Stimulated activated CD4-positive, alpha-beta T cell treated with anti-CD3 and anti-CD28 coated beads, Interleukin-15, amount 100 ng/mL, for 24 hours (primary cell): ENCODE measurements around the gene ZCCHC9.
A peak's percentile ranks its signal among the peaks of the same experiment; 100 is the strongest.
"Not testable (repeated sequence)": the region's sequence is repeated elsewhere in the genome, so short reads cannot be mapped to it uniquely, and the experiment has no call there.

Experiments
- DNase-seq: peaks from one replicate; pipeline ENCODE4 v3.0.0-alpha.2; 2020

ZCCHC9 gene, protein sequence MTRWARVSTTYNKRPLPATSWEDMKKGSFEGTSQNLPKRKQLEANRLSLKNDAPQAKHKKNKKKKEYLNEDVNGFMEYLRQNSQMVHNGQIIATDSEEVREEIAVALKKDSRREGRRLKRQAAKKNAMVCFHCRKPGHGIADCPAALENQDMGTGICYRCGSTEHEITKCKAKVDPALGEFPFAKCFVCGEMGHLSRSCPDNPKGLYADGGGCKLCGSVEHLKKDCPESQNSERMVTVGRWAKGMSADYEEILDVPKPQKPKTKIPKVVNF

DNA sequence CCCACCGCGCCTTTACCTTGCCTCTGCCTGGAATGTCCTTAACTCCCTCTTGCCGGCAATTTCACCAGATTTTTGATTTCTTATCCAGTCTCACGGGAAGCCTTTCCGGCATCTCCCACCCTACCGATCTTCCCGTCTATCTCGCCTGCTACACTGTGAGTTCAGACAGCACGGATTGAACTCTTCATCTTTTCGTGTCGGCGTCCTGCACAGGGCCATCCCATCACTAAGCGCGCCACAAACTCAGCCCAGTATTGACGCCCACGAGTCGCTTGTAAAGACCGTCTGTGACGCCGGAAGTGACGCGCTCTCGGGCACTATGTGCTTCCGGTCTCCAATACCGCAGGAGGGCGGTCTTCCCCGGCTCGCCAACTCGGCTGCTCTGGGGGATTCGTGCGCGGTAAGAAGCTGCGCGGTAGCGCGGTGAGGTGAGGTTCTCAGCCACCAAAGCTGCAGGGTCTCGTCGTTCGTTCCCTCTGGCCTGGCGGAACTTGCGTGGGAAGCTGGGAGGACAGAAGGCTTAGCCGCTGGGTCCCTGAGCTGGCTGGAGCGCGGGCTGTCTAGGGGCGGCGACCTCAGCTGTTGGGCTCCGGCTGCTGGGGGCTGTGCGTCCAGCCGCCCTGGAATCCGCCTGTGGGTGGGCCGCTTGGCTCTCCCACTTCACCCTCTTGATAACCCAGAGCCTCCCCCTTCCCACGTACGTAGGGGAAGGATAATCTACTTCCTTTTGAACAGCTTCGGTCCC is at the start of gene ZCCHC9:
TSS of gene ZCCHC9 (plus strand) at position 317 of the 745 bp plus-strand sequence. CDS start 3,171 bp downstream, outside the sequence.
- DNase-seq: peak; percentile 95

DNA sequence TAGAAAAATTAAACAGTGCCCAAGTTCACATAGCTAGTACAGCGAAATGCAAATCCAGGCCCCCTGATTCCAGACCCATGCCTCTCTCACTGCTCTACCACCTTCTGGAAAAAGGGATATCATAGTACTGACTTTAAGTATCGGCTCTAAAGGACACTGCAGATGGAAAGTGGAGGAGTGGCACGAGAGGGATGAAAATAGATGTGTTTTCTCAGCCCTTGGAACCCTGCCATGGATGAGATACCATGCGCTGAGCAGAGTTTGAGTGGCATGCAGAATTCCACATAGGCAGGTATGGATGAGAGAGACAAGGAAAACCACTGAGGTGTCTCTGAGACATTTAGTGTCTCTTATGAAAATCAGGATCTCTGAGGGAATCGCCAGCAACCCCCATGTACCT is 49.5 kb upstream of the ZCCHC9 start:
- DNase-seq: no peak

DNA sequence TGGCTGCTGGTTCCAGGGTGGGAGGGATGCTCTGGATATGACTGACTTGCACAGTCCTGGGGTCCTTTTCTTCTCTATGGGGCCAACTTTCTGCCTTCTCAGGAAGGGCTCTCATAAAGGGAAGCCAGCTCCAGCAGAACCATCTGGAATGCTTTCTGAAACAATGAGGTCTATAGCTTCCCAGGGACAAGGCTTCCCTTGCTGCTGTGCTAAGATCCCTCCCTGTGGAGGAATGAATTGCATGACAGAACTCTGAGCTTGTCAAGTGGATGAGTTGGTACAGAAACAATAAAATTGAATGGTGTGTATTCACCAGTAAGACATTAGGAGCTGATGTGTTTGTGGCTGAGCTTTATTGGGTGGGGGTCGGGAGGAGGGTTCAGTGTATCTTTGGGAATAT is 48.5 kb upstream of the ZCCHC9 start:
- DNase-seq: no peak

DNA sequence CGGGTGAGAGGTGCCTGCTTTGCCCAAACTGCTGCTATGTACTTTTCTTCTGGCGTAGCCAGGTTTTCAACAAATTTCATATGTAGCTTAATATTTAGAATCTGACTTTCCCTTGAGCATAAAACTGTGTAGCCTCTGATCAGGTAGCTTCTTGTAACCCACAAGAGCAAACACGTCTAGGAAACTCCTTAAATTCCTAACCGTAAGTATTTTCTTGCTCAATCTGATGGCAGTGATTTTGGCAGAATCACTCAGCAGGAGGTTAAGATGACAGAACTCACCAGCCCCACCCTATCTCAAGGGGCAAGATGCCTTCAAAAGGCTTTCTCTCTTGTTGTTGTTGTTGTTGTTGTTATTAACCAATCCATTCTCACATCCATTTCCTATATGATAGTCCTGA is 47.5 kb upstream of the ZCCHC9 start:
- no peak for DNase-seq

DNA sequence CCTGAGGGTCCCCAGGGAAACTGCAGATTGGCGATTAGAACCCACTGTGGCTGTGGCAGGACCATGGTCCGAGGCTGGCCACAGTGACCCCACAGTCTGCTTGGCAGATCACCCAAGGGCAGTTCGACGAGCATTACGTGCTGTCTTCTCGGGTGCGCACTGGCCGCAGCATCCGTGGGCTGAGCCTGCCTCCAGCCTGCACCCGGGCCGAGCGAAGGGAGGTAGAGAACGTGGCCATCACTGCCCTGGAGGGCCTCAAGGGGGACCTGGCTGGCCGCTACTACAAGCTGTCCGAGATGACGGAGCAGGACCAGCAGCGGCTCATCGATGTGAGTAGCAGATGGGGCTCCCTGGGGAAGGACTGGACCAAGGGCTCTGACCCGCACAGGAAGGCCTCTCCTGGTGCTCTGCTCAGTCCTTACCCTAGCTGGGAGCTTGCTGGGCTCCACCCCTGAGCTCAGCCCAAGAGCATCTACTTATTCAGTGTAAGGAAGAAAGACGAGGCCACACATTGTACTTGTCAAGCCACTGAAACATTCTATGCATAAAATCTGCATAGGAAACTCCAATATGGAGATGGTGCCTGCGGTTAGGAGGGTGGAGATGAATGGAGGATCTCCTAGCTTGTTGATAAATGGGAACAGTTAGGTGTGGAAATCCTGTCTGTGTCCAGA is 46.4 kb upstream of the ZCCHC9 start:
- no peak for DNase-seq

DNA sequence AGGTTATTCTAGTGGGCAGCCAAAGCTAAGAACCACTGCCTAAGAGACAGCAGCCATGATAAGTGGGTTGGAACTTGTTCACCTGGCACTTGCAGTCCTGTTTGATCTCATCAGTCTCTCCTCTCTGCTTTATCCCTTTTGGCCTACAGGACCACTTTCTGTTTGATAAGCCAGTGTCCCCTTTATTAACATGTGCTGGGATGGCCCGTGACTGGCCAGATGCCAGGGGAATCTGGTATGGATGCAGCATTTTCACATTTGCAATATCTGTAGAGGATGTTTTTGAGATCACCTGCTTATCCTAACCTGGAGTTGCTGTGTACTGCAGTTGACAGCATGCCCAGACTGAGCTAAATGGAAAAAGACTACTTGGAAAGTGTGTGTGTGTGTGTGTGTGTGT is 44.6 kb upstream of the ZCCHC9 start:
- DNase-seq: no peak

DNA sequence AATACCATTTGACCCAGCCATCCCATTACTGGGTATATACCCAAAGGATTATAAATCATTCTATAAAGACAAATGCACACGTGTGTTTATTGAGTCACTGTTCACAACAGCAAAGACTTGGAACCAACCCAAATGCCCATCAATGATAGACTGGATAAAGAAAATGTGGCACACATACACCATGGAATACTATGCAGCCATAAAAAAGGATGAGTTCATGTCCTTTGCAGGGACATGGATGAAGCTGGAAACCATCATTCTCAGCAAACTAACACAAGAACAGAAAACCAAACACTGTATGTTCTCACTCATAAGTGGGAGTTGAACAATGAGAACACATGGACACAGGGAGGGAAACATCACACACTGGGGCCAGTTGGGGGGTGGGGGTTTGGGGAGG is 38.6 kb upstream of the ZCCHC9 start:
- not testable (repeated sequence) for DNase-seq

DNA sequence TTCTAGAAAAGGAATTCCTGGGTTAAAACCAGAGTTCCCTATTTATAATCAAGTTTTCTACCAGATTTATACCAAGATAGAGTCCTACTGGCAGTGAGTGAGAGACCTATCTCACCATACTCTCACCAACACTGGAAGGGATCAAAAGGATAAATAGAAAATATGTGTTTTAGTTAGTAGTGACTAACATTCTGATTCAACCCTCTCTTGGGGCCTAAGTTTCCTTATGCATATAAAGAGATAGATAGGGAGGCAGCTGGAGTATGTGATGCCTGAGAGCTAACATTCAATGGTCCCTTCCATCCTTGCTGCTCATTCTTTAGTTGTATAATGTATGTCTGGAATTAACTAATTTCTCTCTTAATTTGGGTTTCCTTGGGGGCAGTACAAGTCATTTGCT is 36.3 kb upstream of the ZCCHC9 start:
- no peak for DNase-seq

DNA sequence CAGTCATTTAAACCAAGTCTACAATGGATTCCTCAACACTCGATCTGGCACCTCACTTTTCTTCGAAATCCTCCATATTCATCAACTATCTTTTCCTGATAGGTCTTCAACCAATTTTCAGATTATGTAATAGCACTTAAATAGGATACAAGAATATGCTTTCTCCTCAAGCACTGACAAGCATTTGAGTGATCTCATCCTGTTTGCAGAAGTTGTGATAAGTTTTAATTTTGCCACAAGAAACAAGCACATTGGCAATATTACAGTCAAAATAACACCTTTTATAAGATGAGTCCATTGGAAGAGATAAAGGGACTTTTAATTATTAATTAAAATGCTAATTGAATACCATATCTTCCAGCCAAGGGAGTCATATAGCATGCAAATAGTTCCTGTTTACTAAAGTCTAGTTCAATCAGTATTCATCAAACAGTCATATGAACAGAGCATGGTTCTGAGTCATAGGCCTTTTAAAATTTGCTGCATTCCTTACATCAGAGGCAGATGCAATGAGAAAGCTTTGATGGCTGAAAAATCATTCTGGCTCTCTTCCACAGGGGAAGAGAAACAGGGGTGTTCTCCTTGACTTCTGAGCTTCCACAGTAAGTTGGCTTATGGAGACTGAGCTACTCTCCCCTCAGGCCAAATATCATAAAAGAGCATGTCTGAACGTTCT is 32.7 kb upstream of the ZCCHC9 start:
- no peak for DNase-seq

DNA sequence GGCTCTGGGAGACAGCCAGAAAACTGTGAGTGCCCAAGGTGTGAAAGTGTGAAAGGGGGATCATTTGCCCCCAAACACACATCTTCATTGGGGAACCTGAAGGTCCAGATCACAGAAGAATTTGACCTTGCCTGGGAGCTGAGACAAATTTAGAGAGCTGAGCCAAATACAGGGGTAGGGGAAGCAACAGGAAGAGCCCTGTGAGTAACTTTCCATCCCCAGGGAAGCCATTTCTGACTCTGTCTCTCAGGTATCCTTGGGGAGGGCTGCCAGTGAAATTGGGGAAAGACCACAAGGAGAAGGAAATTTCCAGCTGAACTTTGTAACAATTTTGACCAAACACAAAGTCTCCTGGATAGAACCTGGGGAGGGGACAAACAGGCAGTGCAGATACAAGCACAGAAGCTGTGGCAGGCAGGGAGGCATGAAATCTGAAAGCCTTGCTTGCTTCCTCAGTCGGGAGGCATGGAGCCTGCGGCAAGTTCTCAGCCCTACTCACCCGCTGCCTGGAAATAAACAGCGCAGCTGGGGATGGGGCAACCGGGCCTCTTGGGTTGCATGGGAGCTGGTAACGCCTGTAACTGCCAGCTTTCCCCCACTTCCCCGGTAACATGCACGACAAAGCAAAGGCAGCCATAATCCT is 31.5 kb upstream of the ZCCHC9 start:
- no peak for DNase-seq

DNA sequence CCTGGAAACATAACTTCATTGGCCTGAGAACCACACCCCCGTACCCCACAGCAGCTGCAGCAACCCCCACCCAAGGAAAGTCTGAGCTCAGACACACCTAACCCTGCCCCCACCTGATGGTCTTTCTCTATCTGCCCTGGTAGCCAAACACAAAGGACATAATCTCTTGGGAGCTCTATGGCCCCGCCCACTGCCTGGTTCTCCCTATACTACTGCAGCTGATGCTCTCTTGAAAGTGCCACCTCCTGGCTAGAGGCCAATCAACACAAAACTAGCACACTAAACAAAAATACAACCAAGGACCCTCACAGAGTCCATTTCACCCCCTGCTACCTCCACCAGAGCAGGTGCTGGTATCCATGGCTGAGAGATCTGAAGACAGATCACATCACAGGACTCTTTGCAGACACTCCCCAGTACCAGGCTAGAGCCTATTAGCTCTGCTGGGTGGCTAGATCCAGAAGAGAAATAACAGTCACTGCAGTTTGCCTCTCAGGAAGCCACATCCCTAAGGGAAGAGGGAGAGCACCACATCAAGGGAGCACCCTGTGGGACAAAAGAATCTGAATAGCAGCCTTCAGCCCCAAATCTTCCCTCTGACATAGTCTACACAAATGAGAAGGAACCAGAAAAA is 30.9 kb upstream of the ZCCHC9 start:
- not testable (repeated sequence) for DNase-seq

DNA sequence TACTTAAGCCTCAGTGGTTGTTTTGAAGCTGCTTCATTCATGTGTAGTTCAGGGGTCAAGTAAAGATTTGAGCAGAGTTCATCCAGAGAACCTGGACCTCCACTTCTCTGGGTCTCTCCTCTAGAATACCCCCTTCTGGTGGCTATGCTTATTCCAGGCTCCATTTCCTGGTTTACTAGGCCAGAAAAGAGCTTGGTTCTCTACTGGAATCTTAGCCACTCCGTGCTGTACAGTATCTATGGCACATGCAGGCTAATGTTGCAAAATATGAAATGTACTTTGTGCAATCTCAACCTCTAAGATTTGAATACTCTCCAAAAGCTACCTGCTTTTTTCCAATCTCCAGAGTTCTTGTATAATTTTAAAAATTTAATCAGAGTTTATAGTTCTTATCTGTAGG is 17.4 kb upstream of the ZCCHC9 start:
- DNase-seq: no peak

DNA sequence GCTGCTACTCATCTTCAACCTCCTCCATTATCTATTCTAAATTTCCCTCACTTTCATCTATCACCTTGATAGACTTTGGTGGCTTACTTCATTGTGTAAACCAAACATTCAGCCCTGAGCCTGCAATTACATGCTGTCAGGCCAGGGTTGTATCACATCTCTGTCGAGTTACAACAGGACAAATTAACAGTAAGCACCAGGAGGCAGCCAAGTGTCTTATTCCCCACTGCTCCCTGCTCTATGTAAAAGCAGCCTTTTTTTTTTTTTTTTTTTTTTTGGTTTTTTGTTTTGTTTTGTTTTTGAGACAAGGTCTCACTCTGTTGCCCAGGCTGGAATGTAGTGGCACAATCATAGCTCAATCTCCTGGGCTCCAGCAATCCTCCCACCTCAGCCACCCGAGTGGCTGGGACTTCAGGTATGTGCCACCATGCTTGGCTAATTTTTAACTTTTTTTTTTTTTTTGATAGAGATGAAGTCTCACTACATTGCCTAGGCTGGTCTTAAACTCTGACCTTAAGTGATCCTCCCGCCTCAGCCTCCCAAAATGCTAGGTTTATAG is 15.2 kb upstream of the ZCCHC9 start:
- no peak for DNase-seq

DNA sequence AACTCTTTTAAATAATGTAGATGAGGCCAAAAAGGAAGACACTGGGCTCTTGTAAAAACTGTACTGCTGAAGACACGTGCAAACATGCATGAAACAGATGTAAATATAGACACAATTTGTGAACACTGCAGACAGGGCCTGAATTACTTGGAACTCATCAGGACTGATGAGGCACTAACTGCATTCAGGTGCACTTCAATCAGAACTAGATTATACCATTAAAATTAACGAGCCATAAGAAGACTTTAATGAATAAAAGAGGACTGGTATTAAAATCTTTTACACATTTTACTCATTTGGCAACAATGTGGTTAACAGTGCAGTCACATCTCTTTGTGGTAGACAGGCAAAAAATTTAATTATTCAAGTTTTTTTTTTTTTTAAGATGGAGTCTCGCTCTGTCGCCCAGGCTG is 13.4 kb upstream of the ZCCHC9 start:
- no peak for DNase-seq

DNA sequence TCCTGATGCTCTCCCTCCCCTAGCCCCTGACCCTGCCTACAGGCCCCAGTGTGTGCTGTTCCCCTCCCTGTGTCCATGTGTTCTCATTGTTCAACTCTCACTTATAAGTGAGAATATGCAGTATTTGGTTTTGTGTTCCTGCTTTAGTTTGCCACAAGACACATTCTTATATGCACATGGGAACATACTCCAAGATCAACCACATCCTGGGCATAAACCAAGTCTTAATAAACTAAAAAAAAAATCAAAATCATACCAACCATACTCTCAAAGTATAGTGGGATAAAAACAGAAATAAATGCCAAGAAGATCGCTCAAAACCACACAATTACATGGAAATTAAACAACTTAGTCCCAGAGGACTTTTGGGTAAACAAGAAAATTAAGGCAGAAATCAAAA is 11.2 kb upstream of the ZCCHC9 start:
- DNase-seq: no peak

DNA sequence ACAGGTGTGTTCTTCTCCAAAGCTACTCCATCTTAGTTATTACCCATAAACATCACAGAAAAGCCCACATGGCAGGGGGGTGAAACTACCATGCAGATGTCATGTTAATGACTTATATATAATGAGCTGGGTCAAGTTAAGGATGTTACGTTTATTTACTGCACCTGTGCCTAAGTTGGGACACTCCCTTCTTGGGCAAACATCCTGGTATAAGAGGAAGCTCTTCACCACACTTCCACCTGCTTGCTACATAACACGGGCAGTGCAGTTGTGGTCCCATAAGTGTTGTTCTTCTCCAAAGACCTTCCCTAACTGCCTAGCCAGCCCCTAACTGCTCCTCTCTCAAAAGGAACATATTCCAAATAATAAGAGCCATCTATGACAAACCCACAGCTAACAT is 9.3 kb upstream of the ZCCHC9 start:
- DNase-seq: no peak

DNA sequence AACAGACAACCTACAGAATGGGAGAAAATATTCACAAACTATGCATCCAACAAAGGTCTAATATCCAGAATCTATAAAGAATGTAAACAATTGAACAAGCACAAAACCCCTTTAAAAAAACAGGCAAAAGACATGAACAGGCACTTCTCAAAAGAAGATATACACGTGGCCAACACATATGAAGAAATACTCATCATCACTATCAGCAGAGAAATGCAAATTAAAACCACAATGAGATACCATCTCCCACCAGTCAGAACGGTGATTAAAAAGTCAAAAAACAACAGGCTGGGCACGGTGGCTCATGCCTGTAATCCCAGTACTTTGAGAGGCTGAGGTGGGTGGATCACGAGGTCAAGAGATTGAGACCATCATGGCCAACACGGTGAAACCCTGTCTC is 7.4 kb upstream of the ZCCHC9 start:
- DNase-seq: not testable (repeated sequence)

DNA sequence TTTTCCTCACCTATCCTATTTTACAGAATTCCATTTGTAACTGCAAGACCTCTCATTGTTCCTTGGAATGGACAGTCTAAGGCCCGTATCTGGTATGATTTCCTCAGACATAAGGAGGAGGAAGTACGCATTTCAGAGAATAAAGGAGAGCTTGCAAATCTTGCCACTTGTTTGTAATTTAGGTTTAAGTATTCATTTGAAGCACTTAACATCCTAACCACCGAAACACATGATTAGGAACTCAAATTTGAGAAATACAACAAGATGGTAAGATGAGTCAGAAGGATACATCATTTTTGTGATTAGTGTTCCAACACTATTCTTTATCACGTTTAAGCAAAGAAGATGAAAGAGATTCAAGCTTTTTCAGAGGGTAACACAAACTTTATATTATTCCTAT is 3.9 kb upstream of the ZCCHC9 start:
- DNase-seq: no peak

DNA sequence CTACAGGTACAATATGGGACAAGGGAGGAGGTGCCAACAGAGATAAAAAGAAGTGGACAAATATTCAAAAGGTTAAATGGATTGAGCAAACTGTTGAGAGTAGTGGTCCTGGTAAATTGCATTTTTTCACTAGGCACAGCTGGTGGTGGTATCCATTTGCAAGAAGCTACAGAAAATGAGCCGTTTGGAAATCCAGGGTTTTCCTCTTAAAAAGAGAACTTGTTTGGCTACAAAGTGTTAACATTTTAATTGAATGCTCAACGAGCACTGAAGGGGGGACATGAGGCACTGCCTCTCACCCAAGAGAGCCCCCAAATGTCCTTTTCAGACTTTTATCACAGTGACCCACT is 491 bp upstream of the ZCCHC9 start:
- DNase-seq: no peak

DNA sequence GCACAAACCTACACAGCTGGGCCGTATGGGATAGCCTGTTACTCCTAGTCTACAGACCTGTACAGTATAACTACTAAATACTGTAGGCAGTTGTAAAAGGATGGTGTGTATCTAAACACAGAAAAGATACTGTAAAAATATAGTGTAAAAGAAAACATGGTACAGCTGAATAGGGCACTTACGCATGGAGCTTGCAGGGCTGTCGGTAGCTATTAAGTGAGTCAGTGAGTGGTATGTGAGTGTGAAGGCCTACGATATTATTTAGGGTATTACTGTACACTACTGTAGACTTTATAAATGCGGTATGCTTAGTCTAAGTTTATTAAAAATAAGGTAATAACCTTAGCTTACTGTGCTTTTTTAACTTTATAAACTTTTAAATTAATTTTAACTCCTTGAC is 1.2 kb downstream of the ZCCHC9 start:
- no peak for DNase-seq

DNA sequence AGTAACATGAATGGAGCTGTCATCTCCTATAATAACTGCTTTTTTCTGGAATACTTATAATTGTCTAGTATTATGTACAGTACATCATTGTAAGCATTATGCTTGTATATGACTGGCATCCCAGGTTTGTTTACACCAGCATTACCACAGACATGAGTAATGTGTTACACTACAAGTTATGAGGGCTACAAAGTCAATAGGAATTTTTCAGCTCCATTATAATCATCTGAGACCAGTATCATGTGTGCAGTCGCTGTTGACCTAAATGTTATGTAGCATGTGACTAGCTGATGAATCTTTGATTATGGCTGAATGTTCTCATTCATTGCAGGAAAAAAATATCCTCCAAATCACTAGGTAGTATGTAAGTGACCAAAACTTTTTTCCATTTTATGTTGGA is 2.2 kb downstream of the ZCCHC9 start:
- no peak for DNase-seq

DNA sequence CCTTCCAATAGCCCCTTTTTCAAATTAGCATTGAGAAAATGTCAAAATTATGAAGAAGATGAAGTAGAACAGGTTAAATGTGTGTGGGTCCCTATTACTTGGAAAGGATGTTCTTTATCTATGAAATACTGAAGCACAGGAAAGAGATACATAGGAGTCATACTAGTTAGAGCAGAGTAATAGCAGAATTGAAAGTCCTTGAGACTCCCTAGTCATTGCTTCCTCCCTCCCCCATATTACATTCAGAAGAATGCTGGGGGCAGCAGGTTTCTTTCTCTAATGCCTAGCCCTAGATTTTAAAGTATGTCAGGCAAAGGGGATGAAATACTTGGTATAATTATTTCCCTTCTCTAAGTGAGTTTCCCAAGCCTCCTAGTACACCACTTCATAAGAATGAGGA is 4.4 kb downstream of the ZCCHC9 start:
- no peak for DNase-seq
